Measurements from ENCODE around the gene PPFIA3.
A peak's percentile ranks its signal among the peaks of the same experiment; 100 is the strongest.

Gene PPFIA3

DNA sequence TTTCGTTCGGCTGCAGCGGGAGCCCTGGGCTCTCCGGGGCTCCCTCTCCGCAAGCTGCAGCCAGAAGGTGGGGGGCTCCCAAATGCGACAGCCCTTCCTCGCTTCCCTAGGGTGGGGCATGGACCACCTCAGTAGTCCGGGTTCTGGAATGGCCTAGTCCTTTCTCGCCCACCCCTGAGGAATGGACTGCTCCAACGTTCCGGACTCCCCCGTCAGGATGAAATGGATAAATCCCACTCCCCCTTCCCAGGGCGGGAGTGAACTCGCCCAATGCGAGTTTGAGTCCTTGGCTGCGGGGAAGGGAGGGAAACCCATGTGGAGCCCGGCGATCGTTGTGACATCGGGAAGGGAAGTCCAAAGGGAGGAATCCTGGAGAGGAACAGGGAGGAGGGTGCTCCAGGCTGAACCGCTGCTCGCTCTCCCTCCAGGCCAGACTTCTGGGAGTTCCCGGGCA, 30.3 kb downstream of the PPFIA3 start:
- Mint-ChIP-seq H3K9me3 (peaks cover 0 to 10% of the 10 kb centered on the region in 2 donors), H3K27ac (no peak overlapping the region), H3K4me1 (peaks cover 50% of the 10 kb centered on the region), H3K27me3 (peaks cover 96% of the 10 kb centered on the region), H3K4me3 (peak overlapping the region; percentile 84 to 92)
- no peak for DNase-seq
- ATAC-seq: no peak

DNA sequence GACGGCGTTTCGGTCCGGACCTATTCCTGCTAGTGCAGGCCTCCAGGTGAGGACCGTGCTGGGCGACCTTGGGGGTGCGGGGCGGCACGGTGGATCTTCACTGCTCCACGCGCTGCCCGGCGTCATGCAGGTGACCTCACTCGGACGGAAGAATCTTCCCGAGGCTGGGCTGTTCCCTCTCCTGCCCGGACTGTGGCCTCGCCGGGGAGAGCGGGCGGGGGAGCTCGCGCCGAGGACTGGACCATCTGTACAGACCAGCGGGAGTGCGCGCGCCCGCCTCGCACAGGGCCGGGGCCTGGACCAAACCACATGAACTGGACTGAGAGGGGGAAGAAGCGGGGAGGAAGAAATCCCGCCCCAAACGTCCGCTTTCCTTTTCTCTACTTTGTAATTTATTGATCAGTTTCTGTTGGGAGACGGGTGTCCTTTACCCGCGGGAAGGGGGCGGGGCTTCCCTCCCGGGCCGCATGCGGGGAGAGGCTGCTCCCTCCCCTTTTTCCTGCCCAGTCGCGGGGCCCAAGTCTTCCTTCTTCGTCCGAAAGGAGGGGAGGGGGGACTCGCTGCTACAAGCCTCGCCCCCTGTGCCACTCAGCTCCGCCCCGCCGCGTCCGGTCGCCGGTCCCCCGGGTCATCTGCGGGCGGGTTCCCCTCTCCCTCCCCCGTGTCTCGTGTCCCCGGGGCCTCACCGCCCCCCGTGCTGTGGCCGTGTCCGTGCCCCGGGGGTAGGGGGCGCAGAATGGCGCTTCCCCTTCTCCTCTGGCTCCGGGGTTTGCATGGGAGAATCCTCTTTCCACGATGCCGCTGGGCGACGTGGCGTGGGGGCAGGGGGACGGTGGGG, 31.0 kb downstream of the PPFIA3 start:
- H3K27ac Mint-ChIP-seq: peak overlapping the region in 1 of 2 donors; percentile 46
- H3K4me3 Mint-ChIP-seq: peak overlapping the region; percentile 84 to 92
- peak; percentile 52 to 55 for DNase-seq
- H3K27me3 Mint-ChIP-seq: peaks cover 100% of the 10 kb centered on the region
- peaks cover 0 to 13% of the 10 kb centered on the region in 2 donors for H3K9me3 Mint-ChIP-seq
- ATAC-seq: peak; percentile 41
- peaks cover 49% of the 10 kb centered on the region for H3K4me1 Mint-ChIP-seq

DNA sequence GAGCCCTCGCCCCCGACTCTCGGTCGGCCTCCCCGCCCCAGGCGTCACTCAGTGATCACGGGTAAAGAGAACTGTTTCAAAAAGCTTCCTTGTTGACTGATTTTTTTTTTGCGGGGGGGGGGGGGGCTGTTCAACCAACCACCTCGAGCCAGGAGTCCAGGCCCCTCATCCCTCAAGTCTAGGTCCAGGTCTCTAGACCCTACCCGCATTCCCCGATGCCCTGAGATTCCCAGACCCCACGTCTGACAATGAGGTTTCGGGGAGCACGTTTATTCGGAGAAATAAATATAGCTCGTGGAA, 31.6 kb downstream of the PPFIA3 start:
- no peak for DNase-seq
- H3K4me1 Mint-ChIP-seq: peaks cover 43% of the 10 kb centered on the region
- H3K9me3 Mint-ChIP-seq: peaks cover 0 to 13% of the 10 kb centered on the region in 2 donors
- peaks cover 100% of the 10 kb centered on the region for H3K27me3 Mint-ChIP-seq
- H3K4me3 Mint-ChIP-seq: peak overlapping the region; percentile 84 to 92
- no peak for ATAC-seq
- H3K27ac Mint-ChIP-seq: no peak overlapping the region

DNA sequence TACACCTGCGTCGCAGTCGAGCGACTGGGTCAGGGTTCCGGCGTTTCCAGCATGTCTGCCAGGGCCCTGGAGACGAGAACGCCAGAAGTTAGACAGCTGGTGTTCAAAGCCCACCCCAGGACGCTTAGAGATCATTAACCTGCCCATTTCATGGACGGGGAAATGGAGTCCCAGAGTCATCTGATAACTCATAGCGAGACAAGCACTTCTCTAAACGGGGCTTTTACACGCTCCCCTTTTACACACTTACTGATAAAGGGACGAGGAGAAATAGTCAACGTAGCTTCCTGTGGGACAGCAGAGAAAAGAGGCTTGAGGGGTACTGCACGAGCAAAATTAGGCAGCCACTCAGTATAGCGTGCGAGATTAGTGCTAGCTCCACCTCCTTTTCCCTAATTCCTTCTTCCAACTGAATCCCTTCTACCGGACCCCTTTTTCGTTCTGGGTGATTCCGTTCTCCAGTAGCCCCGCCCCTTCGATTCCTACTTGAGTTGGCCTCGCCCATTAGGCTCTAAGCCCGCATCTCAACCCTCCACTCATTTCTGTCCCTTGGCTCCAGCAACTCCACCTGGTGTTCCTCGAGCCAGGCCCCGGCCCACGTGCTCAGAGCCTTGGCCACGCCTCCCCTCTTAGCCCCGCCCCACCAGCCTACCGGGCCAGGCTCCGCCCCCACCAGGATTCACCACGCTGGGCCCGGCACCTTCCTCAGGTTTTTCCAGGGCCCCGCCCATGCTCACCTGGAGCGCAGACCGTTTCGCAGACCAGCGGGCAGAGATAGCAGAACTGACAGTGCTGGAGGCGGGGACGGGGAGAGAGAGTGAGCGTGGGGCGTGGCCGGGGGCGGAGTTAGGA, 32.1 kb downstream of the PPFIA3 start:
- H3K27ac Mint-ChIP-seq: no peak overlapping the region
- peak in 1 of 2 donors; percentile 42 for DNase-seq

DNA sequence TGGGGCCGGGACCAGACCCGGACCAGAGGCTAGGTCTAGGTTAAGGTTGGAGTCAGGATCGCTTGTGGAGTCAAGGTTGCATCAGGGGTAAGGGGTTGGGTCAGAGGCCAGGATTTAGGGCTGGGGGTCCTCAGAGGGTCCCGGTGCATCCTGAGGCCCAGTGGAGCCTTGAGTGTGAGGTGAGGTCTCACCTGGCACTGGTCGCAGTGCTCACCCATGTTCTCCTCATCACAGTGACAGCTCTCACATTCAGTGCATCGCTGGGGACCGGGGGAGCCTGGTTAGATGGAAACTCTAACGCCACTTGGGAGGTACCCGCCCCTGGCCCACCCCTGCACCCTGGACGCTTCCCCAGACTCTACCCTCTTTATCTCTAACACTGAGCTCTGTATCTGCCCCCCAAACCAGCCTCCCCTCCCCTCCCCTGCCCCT, 32.8 kb downstream of the PPFIA3 start:
- Mint-ChIP-seq H3K27me3 (peaks cover 100% of the 10 kb centered on the region), H3K4me3 (no peak overlapping the region), H3K4me1 (peaks cover 37% of the 10 kb centered on the region), H3K9me3 (peaks cover 0 to 13% of the 10 kb centered on the region in 2 donors), H3K27ac (no peak overlapping the region)
- DNase-seq (no peak), ATAC-seq (peak; percentile 9)

More for the DNA sequence above, 32.1 kb downstream of the PPFIA3 start:
- Mint-ChIP-seq H3K9me3 (peaks cover 0 to 13% of the 10 kb centered on the region in 2 donors), H3K4me1 (peaks cover 37% of the 10 kb centered on the region), H3K4me3 (peak overlapping the region; percentile 68 to 92), H3K27me3 (peaks cover 100% of the 10 kb centered on the region)
- no peak for ATAC-seq

DNA sequence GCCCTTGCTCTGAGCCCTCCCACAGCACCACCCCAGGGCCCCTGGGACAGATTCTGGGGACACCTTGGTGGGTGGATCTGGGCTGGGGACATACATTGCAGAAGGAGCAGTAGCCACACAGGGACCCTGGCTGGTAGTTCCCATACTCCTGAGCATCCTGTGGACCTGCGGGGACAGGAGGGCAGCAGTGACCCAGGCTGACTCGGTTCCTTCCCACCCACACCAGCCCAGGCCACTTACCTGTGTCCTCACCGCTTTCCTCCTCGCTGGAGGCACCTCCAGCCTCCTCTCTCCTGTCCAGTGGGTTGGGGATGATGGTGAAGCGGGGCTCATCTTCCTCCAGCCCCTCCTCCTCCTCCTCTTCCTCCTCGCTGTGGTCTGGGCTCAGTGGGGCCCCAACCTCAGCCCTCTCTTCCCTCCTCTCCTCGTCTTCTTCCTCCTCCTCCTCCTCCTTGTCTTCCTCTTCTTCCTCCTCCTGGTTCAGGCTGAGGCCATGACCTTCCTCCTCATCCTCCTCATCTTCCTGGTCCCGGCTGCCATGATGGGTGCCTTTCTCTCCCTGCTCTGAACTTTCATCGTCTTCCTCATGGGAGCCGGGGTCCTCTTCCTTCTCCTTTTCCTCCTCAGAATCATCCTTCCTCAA, 33.9 kb downstream of the PPFIA3 start:
- ATAC-seq: no peak
- peaks cover 0 to 13% of the 10 kb centered on the region in 2 donors for H3K9me3 Mint-ChIP-seq
- H3K4me3 Mint-ChIP-seq: no peak overlapping the region
- peaks cover 100% of the 10 kb centered on the region for H3K27me3 Mint-ChIP-seq
- DNase-seq: no peak
- H3K27ac Mint-ChIP-seq: no peak overlapping the region
- H3K4me1 Mint-ChIP-seq: peaks cover 39% of the 10 kb centered on the region

DNA sequence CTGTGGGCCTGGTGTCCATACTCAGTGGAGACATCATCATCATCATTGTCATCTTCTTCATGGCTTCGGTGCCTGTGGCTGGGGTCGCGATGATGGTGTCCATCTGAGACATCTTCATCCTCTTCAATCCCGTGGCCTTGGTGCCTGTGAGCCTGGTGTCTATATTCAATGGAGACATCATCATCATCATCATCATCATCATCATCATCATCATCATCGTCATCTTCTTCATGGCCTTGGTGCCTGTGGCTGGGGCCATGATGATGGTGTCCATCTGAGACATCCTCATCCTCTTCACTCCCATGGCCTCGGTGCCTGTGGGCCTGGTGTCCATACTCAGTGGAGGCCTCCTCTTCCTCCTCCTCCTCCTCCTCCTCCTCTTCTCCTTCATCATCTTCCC, 34.9 kb downstream of the PPFIA3 start:
- ATAC-seq (no peak), DNase-seq (no peak)
- Mint-ChIP-seq H3K4me1 (peaks cover 33% of the 10 kb centered on the region), H3K4me3 (no peak overlapping the region), H3K27me3 (peaks cover 100% of the 10 kb centered on the region), H3K9me3 (peaks cover 0 to 13% of the 10 kb centered on the region in 2 donors), H3K27ac (no peak overlapping the region)

DNA sequence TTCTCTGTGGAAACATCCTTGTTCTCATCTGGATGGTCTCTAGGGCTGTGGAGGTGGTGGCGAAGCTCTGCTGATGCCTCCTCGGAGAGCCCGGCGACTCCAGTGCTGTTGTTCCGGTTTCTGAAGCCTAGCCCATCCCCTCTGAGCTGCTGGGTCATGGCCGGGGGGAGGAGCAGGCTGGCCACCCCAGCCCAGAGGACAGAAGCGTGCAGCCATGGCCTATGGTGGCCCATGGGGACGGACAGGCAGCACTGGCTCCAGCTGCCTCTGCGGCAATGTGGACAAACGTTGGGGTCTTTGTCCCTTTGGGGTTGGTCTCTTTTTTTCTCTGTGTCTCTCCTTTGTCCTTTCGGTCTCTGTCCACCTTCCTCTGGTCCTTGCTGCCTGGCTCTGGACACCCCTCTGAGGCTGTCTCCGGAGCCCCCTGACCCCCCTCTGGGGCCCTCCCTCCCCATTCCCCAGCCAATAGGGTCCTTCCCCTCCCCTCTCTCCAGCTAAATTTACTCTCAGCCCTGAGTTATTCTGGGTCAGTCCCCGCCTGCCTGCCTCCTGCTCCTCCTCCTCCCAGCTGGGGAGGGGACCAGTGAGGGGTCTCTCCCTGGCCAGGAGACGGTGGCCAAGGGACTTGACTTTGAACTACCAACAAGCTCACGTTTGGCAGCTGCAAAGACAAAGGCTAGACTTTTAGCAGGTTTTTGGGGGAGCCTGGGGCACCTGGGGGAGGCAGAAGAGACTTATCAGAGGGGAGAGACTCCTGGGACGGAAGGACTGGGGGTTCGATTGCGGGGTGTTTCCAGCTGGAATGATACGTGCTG, 35.9 kb downstream of the PPFIA3 start, which contains the start of gene HRC:
Gene HRC, minus strand, starts transcription at position 392 of the 815 bp plus-strand sequence. Its CDS starts 159 bp downstream, at position 233.
- Mint-ChIP-seq H3K4me3 (no peak within 1 kb of the TSS), H3K9me3 (peaks cover 0 to 13% of the 10 kb centered on the region in 2 donors), H3K27me3 (peaks cover 100% of the 10 kb centered on the region), H3K4me1 (peaks cover 24% of the 10 kb centered on the region), H3K27ac (no peak within 1 kb of the TSS)
- no peak for ATAC-seq
- no peak for DNase-seq

DNA sequence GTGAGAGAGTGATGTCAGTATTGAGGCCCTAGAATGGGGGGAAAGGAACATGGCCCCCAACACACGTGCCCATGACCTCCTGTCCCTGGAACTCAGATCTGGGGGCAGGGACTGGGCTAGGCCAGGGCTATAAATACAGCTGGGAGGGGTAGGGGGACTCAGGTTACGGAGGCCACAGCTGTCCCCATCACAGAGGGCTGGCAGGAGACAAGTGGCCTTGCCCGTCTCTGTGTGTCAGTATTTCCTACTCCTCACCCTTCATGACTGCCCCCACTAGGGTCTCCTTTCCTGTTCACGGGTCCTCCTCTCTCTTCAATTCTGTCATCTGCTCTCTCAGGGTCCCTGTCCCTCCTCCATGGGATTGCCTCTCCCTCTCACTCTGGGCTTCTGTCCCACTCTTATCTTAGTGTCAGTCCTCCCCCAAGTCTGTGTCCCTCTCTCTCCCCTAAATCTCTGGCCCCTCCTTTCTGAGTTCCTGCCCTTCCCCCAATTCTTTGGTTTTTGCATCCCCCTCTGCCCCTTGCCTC, 36.5 kb downstream of the PPFIA3 start:
- DNase-seq (no peak), ATAC-seq (no peak)
- H3K9me3 Mint-ChIP-seq: peaks cover 0 to 13% of the 10 kb centered on the region in 2 donors
- no peak overlapping the region for H3K4me3 Mint-ChIP-seq
- no peak overlapping the region for H3K27ac Mint-ChIP-seq
- peaks cover 19% of the 10 kb centered on the region for H3K4me1 Mint-ChIP-seq
- H3K27me3 Mint-ChIP-seq: peaks cover 100% of the 10 kb centered on the region

DNA sequence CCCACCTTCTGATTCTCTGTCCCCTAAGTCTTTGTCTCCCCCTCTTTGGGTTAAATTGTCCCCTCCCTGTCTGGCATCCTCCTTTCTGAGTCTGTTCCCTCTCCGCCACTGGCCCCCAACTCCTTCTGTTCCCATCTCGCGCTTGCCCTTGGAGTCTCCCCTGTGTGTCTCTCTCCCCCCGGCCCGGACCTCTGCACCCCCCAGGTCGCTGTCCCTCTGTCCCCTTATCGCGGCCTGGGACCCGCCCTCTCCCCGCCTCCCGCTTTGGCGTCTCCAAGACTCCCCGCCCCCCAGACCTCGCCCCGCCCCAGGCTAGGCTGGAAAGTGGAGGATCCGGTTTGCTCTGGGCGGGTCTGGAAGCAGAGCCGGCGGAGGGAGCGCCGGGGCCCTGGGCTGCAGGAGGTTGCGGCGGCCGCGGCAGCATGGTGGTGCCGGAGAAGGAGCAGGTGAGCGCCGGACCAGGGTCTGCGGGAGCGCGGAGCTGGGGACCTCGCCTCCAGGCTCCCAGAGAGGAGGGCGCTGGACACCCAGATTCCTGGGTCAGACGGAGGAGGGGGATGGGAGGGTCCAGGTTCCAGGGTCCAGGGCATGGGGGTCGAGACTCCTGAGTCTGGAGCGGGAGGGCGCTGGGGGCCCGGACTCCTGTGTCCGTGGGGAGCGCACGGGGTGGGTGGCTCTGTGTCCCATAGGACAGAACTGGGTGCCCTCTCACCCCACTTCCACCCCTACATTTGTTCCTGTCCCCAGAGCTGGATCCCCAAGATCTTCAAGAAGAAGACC, 38.3 kb downstream of the PPFIA3 start, which contains the start of gene TRPM4:
Gene TRPM4, plus strand, starts transcription at position 348 of the 780 bp plus-strand sequence. Its CDS starts 75 bp downstream, at position 423.
- ATAC-seq (peak; percentile 61), DNase-seq (no peak)
- no peak within 1 kb of the TSS for H3K27ac Mint-ChIP-seq
- peaks cover 86% of the 10 kb centered on the region for H3K27me3 Mint-ChIP-seq
- H3K4me1 Mint-ChIP-seq: peaks cover 8% of the 10 kb centered on the region
- H3K9me3 Mint-ChIP-seq: peaks cover 0 to 13% of the 10 kb centered on the region in 2 donors
- peak within 1 kb of the TSS; percentile 59 to 64 for H3K4me3 Mint-ChIP-seq

DNA sequence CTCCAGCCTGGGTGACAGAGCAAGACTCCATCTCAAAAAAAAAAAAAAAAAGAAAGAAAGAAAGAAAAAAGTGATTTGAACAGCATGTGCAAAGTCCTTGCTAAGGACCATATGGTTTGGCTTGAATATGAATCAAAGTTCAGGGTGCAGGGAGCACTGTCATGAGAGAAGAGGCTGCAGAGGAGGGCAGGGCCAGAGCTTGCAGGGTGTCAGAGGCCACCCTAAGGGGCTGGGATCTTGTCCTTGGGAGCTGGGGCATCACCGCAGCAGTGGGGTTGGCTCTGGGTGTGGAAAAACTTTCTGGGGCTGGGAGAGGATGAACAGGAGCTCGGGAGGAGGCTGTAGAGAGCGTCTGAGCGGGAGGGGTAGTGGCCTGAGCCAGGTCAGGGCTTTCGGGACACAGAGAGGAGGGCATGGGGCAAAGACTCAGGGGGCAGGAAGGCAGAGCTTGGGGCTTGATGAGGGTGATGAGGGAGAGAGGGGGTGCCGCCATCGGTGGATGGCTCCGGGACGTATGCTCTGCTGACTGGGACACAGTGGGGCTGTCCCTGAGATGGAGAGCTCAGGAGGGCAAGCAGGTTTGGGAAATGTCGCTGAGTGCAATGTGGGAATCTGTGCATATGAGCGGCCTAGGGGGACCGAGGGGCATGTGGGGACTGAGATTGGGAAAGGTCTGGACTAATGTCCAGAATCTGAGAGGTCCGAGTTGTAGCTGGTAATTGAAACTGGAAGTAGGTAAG, 41.3 kb downstream of the PPFIA3 start:
- no peak for ATAC-seq
- H3K9me3 Mint-ChIP-seq: no peaks in the 10 kb centered on the region
- H3K27ac Mint-ChIP-seq: no peak overlapping the region
- no peak overlapping the region for H3K4me3 Mint-ChIP-seq
- H3K4me1 Mint-ChIP-seq: peaks cover 8% of the 10 kb centered on the region
- peaks cover 63% of the 10 kb centered on the region for H3K27me3 Mint-ChIP-seq
- DNase-seq: no peak

DNA sequence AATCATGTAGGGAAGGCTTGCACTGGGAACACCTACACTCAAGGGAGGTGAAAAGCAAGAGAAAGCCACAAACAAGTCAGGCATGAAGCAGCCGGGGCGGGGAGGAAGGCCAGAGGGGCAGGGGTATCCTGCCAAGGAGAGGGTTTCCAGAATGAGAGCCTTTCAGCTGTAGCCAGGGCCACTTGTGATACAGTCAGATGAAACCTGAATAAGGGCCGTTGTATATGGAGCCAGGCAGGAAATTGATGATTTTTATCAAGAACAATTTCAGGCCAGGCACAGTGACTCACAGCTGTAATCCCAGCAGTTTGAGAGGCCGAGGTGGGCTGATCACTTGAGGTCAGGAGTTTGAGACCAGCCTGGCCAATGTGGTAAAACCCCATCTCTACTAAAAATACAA, 42.6 kb downstream of the PPFIA3 start:
- H3K4me3 Mint-ChIP-seq: no peak overlapping the region

DNA sequence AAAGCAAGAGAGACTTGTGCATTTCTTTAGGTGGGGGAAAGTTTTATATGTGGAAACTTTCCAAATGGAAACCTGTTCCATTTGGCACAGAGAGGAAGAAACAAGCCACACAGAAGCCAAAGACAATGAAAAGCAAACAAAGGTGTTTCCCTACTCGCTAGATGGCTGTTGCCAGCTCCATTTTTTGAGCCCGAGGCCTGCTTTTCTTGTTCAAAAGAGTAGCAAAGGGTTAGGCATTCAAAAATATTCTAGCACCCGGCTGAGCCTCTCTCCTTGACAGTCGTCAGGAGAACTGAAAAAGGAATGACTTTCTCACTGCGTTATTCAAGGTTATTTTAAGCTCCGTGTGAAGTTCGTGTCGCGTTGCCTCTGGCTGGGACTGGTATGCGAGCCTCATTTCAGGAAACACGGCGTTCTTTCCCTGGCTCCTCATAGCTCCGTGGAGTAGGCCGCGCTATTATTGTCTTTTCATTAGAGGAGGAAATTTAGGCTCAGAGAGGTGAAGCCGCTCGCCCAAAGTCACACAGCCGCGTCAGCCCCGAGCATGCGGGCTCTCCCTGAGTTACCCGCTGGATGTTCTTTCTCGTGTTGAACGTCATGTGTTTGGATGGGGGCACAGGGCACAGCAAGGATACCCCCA, 45.9 kb downstream of the PPFIA3 start:
- Mint-ChIP-seq H3K4me3 (no peak overlapping the region), H3K9me3 (no peaks in the 10 kb centered on the region), H3K27ac (no peak overlapping the region), H3K4me1 (no peaks in the 10 kb centered on the region), H3K27me3 (peaks cover 41% of the 10 kb centered on the region)
- ATAC-seq (no peak), DNase-seq (no peak)

More for the DNA sequence above, 42.6 kb downstream of the PPFIA3 start:
- ATAC-seq: no peak
- Mint-ChIP-seq H3K27ac (no peak overlapping the region), H3K27me3 (peaks cover 58% of the 10 kb centered on the region), H3K9me3 (no peaks in the 10 kb centered on the region), H3K4me1 (peaks cover 8% of the 10 kb centered on the region)
- DNase-seq: no peak
